ENCODE results near the gene SLC6A6. TPM values are rescaled to one million over a fixed set of nuclear protein-coding genes. Genes with fewer than 3 reads are reported as not detected.
A peak's percentile ranks its signal among the peaks of the same experiment; 100 is the strongest.

SLC6A6 gene
- total RNA-seq, 2 donors from 2014 or later, result 81.5 to 85.9 TPM

DNA sequence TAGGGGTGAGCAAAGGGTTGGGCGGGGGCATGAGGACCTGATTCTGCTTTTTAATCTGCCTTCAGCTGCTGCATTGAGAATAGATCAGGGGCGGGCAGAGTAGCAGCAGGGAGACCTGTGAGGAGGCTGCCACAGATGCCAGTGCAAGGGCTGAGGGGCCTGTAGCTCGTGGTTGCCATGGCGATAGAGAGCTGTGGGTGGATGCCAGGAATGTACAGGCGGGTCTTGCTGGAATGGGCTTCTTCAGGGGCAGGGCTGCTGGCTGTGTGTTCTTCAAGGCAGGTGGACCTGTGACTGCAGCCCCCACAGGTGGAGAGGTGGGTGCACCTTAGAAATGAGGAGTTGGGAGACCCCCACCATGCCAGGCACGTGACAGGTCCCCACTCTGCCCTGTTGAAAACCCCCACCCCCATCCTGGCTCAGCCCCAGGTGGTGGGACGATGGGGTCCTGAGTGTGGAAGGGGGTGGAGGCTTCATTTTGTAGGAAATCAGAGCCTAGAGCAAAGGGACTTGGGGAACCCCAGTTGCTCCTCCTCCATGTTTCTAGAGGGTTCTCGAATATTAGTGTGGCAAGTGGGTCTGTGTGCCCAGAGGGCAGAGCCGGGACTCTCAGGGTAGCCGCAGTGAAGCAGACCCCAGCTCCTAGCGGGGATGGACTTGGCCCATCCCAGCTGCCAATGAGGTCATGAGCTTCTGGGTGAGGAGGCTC lies 38.3 kb downstream of the SLC6A6 start:
- DNase-seq (ENCODE audit: low spot score), result no peak
- peaks cover 10% of the 10 kb centered on the region for H3K36me3 ChIP-seq
- H3K4me3 ChIP-seq, result no peak overlapping the region
- peak overlapping the region in 1 of 2 donors; percentile 42 for H3K27ac ChIP-seq
- no peaks in the 10 kb centered on the region for H3K9me3 ChIP-seq
- TF ChIP-seq, protein P1, sequence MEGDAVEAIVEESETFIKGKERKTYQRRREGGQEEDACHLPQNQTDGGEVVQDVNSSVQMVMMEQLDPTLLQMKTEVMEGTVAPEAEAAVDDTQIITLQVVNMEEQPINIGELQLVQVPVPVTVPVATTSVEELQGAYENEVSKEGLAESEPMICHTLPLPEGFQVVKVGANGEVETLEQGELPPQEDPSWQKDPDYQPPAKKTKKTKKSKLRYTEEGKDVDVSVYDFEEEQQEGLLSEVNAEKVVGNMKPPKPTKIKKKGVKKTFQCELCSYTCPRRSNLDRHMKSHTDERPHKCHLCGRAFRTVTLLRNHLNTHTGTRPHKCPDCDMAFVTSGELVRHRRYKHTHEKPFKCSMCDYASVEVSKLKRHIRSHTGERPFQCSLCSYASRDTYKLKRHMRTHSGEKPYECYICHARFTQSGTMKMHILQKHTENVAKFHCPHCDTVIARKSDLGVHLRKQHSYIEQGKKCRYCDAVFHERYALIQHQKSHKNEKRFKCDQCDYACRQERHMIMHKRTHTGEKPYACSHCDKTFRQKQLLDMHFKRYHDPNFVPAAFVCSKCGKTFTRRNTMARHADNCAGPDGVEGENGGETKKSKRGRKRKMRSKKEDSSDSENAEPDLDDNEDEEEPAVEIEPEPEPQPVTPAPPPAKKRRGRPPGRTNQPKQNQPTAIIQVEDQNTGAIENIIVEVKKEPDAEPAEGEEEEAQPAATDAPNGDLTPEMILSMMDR (IDR thresholded peaks at IDR 0.05), result no peak
- peaks cover 0 to 64% of the 10 kb centered on the region in 2 donors for H3K4me1 ChIP-seq
- H3K27me3 ChIP-seq, result no peaks in the 10 kb centered on the region

DNA sequence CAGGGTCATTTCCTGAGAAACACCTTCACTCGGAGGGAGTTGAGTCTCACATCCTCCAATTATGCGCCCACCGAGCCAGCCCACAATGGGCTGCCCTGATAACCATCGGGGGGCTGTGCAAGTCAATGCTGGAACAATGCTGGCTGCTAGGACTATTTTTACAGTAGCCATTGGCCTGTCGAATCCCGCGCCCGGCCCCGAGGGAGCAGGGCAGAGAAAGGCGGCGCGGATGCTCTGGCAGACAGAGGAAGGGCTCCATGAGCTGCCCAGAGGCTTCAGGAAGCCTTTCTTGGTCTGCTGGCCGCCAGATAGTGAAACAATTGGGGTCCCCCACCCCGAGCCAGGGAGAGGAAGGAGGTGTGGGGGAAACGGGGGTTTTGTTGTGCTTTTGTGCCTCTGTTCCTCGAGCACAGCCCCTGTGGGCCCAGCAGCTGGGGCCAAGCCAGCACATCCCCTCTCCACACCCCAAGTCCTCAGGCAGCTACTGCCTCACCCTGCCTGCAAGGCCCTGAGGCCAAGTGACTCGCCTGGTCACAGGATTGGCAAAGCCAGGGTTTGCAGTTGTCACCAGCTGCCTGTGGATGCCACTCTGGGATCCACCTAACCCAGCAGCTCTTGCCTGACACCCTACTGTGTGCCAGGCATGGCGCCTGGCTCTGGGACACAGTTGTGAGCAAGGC lies 39.0 kb downstream of the SLC6A6 start:
- H3K27ac ChIP-seq, result peak overlapping the region; percentile 2 to 12

DNA sequence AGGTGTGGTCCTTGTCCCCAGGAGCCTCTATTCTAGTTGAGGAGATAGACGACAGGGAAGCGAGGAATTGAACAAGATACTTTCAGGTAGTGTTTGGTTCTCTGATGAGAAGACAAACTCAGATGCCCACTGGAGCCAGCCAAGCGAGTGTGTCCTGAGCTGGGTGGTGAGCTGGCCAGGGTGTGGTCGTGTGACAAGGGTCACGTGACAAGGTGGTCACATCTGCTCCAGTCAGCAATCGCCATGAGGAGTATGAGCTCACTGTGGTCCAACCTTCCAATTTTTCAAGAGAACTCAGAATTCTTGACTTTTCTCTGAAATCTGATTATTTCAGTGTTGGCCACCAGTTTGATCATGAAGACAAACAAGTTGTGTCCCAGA lies 39.5 kb downstream of the SLC6A6 start:
- Histone ChIP-seq H3K9me3 (no peaks in the 10 kb centered on the region), H3K4me3 (no peak overlapping the region), H3K36me3 (peaks cover 21% of the 10 kb centered on the region), H3K27ac (no peak overlapping the region), H3K27me3 (no peaks in the 10 kb centered on the region), H3K4me1 (peaks cover 0 to 52% of the 10 kb centered on the region in 2 donors)
- TF ChIP-seq, protein P1 (IDR thresholded peaks at IDR 0.05), result no peak
- no peak for DNase-seq (ENCODE audit: low spot score)

More for the DNA sequence above, 39.0 kb downstream of the SLC6A6 start:
- TF ChIP-seq, protein P1 (IDR thresholded peaks at IDR 0.05), result no peak
- DNase-seq (ENCODE audit: low spot score), result no peak
- no peaks in the 10 kb centered on the region for H3K9me3 ChIP-seq
- peaks cover 16% of the 10 kb centered on the region for H3K36me3 ChIP-seq
- no peak overlapping the region for H3K4me3 ChIP-seq
- no peaks in the 10 kb centered on the region for H3K27me3 ChIP-seq
- peaks cover 0 to 57% of the 10 kb centered on the region in 2 donors for H3K4me1 ChIP-seq

DNA sequence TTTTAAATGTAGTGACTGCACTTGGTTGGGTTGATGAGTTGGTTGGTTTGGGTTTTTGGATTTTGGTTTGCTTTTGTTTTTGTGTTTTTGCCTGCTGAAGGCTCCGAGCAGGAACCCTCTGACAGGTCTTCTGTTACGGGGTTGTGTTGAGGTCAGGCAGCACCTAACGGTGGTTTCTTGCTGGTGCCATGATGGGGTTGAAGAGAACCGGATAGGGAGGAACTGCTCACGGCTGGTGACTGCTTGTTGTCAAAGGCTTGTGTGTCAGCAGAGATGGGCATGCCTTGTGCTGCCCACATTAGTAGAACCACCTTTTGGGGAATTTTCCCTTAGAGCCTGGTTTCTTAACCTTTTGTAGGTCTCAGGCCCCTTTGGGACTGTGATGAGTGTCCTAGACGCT lies 42.0 kb downstream of the SLC6A6 start:
- no peak overlapping the region for H3K27ac ChIP-seq
- no peaks in the 10 kb centered on the region for H3K9me3 ChIP-seq
- peaks cover 0 to 32% of the 10 kb centered on the region in 2 donors for H3K4me1 ChIP-seq
- H3K4me3 ChIP-seq, result no peak overlapping the region
- TF ChIP-seq, protein P1 (IDR thresholded peaks at IDR 0.05), result no peak
- no peaks in the 10 kb centered on the region for H3K27me3 ChIP-seq
- DNase-seq (ENCODE audit: low spot score), result no peak
- peaks cover 45% of the 10 kb centered on the region for H3K36me3 ChIP-seq

DNA sequence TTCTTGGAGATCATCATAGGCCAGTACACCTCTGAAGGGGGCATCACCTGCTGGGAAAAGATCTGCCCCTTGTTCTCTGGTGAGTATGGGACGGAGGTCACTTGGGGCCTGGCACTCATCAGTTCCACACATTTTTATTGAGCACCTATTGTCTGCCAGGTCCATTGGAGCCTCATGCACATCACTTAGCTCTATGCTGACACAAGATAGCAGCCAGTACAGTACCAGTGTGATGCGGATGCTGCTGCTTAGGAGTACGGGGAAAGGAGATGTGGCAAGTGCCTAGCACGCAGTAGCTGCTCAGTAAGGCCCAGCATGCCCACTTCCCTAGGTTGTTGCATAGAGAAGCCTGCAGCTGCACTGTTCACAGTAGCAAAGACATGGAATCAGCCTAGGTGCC lies 43.4 kb downstream of the SLC6A6 start:
- H3K4me3 ChIP-seq, result no peak overlapping the region
- no peaks in the 10 kb centered on the region for H3K27me3 ChIP-seq
- H3K27ac ChIP-seq, result no peak overlapping the region
- TF ChIP-seq, protein P1 (IDR thresholded peaks at IDR 0.05), result no peak
- peaks cover 0 to 18% of the 10 kb centered on the region in 2 donors for H3K4me1 ChIP-seq
- H3K9me3 ChIP-seq, result no peaks in the 10 kb centered on the region
- DNase-seq (ENCODE audit: low spot score), result no peak
- H3K36me3 ChIP-seq, result peaks cover 46% of the 10 kb centered on the region

Data from right atrium auricular region (tissue), 2 donors.